Activated naive CD4-positive, alpha-beta T cell (primary cell): ENCODE results near the gene SLC8A3.

Experiments used
- DNase-seq, 4 experiments: peaks; one replicate each; lab custom pipeline; 2025; lab: John Stamatoyannopoulos, UW

Gene SLC8A3

GRCh38 chr14:70118064-70118463 is 70.7 kb downstream of the SLC8A3 start:
- DNase-seq = no peak

DNA sequence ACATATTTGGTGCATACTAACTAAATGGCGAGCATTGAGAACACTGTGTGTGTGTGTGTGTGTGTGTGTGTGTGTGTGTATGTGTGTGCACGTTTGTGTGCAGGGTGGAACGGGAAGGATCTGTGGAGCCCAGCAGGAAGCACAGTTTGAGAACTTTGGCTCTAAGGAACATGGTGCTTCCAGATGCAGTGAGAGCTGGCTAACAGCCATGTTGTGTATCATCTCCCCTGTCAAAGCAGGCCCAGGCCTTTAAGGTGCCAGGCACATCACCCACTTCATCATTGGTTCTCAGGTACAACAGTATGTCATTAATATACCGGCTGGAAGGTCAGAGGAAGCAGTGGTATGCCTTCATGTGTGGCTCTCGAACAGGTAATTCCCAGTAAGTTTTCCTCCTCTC is 72.5 kb downstream of the SLC8A3 start:
- no peak for DNase-seq

- DNase-seq = no peak
These were observed 74.1 kb downstream of the SLC8A3 start for GRCh38 chr14:70114621-70115156.

GRCh38 chr14:70113211-70113610 is 75.5 kb downstream of the SLC8A3 start:
- DNase-seq = no peak

DNA sequence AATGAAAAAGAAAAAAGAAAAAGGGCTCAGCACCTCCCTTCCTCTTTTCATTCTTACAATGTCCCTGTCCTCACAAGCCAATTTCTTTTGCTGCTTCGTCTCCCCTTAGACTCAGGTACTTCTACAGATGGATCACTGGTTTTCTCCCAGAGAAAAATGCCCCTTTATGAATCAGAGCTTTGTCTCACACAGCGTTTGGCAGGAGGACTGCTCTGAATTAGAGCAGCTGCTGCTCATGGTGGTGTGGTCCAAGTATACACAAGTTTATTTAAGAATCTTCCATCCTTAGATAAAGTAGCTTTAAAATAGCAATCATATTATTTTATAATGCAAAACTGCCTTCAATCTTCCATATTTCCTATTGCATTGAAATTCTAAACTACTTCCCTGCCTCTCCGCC is 80.3 kb downstream of the SLC8A3 start:
- no peak for DNase-seq

- no peak for DNase-seq
These were observed 81.4 kb downstream of the SLC8A3 start for GRCh38 chr14:70107309-70107708.

GRCh38 chr14:70100071-70100470 is 88.7 kb downstream of the SLC8A3 start:
- DNase-seq = no peak

- DNase-seq = no peak
These were observed 90.4 kb downstream of the SLC8A3 start for GRCh38 chr14:70098250-70098809.

- no peak for DNase-seq
These were observed 91.0 kb downstream of the SLC8A3 start for GRCh38 chr14:70097576-70098249.

DNA sequence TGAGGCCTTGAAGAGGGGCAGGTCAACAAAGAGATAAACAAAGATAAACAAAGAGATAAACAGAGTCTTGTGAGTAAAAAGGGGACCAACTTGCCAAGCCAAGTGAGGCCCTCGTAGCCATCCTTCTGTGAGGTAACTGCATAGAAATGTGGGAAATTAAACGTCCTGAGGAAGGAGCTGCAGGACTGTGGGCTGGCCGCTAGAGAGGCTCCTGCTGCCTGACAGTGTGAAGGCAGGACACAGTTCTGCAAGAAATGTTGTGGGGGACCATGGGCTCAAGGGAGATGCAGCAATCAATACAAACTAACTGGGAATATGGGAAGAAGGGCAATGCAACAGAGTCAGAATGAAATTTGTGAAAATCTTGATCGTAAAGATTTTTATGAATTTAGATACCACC is 91.9 kb downstream of the SLC8A3 start:
- no peak for DNase-seq

GRCh38 chr14:70094631-70095030 is 94.1 kb downstream of the SLC8A3 start:
- no peak for DNase-seq

DNA sequence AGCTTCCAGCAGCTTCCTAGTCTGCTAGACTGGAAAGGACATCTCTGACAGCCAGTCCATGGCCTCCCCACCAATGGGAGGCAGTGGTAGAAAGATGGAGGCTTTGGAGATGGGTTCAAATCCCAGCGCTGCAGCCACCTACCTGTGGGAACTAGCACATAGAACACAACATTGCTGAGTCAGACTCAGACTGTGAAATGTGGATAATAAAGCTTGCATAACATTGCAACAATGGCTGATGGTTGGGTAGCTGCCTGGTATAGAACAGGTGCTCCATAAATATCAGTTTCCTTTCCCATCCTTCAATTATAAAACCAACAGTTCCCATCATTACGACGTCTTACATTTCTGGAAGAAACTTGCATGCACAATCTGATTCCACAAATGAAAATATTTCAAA is 94.6 kb downstream of the SLC8A3 start:
- no peak for DNase-seq

DNA sequence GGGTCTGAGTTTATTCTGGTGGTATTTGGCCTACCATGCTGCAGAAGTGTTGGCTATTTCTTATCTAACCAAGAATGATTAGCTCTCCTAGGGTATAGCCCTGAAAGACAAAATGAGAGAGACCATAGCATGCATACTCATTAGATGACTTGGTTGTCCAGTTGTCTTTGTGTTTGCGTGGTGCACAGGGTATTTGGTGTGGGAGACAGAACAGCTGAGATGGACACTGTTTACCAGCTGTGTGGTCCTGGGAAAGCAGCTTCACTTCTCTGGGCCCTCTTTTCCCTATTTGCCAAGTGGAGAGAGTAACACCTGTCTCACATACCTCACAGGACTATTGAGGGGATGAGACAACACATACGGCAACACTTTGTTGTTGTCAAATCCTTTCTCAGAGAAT is 95.6 kb downstream of the SLC8A3 start:
- DNase-seq = no peak

GRCh38 chr14:70087380-70087697 is 101.4 kb downstream of the SLC8A3 start:
- DNase-seq = no peak

GRCh38 chr14:70086685-70087379 is 101.9 kb downstream of the SLC8A3 start:
- DNase-seq = no peak

DNA sequence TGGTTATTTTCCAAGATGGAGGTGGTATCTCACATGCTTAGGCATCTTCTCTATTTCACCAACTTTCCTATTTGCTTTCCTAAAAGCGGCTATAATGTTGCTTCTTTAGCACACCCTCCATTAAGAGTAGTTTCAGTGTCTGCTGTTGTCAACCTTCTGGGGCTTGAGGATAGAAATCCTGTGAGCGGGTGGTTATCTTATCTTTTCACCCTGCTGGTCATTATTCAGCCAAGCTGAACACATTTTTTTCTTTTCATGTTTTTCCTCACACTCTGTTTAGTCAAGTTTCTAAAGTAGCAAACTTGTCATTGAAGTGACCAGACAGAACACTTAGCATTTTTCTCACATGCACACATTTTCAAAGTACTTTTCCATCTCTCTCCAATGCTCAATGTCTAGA is 104.5 kb downstream of the SLC8A3 start:
- no peak for DNase-seq

- DNase-seq = no peak
These were observed 106.4 kb downstream of the SLC8A3 start for GRCh38 chr14:70082394-70082793.

DNA sequence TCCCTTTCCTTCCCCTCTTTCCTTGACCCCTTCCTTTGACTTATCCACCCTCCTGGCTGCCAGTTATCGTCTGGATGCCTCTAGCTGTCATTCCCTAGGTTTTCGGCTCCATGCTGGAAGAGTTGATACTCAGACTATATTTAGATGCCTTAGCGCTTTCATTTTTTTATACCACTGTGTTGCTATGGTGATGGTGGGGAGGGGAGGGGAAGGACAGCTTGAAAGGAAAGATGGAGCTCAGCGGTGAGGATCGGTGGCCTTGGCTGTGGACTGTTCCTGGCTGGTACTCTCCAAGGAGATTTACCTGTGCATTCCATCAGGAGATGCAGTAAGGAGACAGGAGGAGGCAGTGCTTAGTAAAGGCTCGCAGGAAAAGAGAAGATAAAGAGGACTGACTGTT is 108.7 kb downstream of the SLC8A3 start:
- DNase-seq = no peak

- no peak for DNase-seq
These were observed 110.4 kb downstream of the SLC8A3 start for GRCh38 chr14:70078329-70078728.

- DNase-seq = no peak
These were observed 111.0 kb downstream of the SLC8A3 start for GRCh38 chr14:70077720-70078119.

GRCh38 chr14:70077005-70077404 is 111.7 kb downstream of the SLC8A3 start:
- no peak for DNase-seq

DNA sequence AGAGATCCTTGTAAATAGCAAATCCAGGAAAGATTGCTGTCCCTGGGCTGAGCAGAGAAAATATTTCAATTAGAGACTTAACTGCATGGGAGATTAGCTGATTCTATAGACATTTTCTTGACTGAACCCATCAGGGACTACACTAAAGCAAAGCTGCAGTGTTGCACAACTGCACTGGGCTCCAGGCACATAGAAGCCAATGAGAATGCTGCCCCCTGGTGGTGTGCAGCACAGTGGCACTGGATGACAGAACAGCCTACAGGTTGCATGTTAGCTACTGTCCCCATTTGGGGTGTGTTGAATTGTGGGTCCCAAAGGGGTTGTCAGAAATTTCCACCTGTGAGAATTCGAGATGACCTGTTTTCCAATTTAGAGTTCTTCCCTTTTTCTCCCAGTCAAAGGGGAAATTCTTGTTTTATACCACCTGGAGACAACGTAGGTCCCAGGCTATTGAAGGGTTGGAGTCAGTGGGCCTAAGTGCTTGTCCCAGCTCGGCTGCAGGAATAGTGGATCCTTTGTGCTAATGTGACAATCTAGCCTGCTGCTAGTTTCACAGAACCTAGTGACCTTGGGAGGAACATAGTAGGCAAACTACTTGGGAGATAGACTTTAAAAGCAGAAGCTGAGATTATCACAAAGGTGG is 114.7 kb downstream of the SLC8A3 start:
- DNase-seq = peak in 2 of 4 experiments; percentile 6 to 8

- DNase-seq = no peak
These were observed 119.6 kb downstream of the SLC8A3 start for GRCh38 chr14:70069186-70069585.
